Sigmoid colon (tissue), 7 donors: ENCODE results near the gene LPCAT1. TPM values are rescaled to one million over a fixed set of nuclear protein-coding genes. Genes with fewer than 3 reads are reported as not detected.

Experiments used
- DNase-seq: peaks from one replicate; pipeline ENCODE4 v3.0.0-alpha.2; 2019
- H3K27ac ChIP-seq, 4 donors: fragments of 200-600 bp; sonication (generic); one replicate each; pipeline ENCODE4 v1.5.1; 2016 to 2019; ENCODE audit warnings: mild to moderate bottlenecking in 1 of 4
- H3K27me3 ChIP-seq, 3 donors: fragments of 200-600 bp; sonication (generic); one replicate each; pipeline ENCODE4 v1.5.1; 2019; ENCODE audit warnings: mild to moderate bottlenecking in 1 of 3
- H3K36me3 ChIP-seq, 4 donors: fragments of 200-600 bp; sonication (generic); one replicate each; pipeline ENCODE4 v1.5.1; 2016 to 2019
- H3K4me1 ChIP-seq, 4 donors: fragments of 200-600 bp; sonication (generic); one replicate each; pipeline ENCODE4 v1.5.1; 2017 to 2019
- H3K4me3 ChIP-seq, 4 donors: fragments of 200-600 bp; sonication (generic); one replicate each; pipeline ENCODE4 v1.5.1; 2017 to 2019; ENCODE audit warnings: mild to moderate bottlenecking in 2 of 4, moderate library complexity in 1 of 4
- H3K9me3 ChIP-seq, 4 donors: fragments of 200-600 bp in 3 of 4; sonication (generic) in 3 of 4; one replicate each; pipeline versions ENCODE4 v1.5.1 to v1.6.1; 2013 to 2019
- CTCF ChIP-seq, 4 experiments: fragments of 450-650 bp in 3 of 4; fragments of 200-600 bp in 1 of 4; IDR thresholded peaks; one replicate each; pipeline ENCODE4 v1.5.1; 2016 to 2019; ENCODE audit warnings: antibody characterized with exemption in 4 of 4, mild to moderate bottlenecking in 3 of 4, moderate library complexity in 2 of 4
- EP300 ChIP-seq, 4 donors: sonication (generic); formaldehyde crosslinking; IDR thresholded peaks; one replicate each; pipeline ENCODE4 v1.6.1; 2017; ENCODE audit warnings: antibody characterized with exemption in 4 of 4
- POLR2A ChIP-seq, 2 donors: fragments of 450-650 bp; IDR thresholded peaks; one replicate each; pipeline ENCODE4 v1.6.1; 2016; ENCODE audit warnings: antibody characterized with exemption in 2 of 2, mild to moderate bottlenecking in 2 of 2, moderate library complexity in 2 of 2
- POLR2AphosphoS5 ChIP-seq, 4 donors: sonication (generic); formaldehyde crosslinking; IDR thresholded peaks; one replicate each; pipeline ENCODE4 v1.6.1; 2017; ENCODE audit warnings: antibody characterized with exemption in 4 of 4
- WGBS, 2 donors: extraction: QIAGEN DNeasy Blood & Tissue Kit; methylation state at CpG; one replicate each; pipeline ENCODE4 v1.1.7; 2013; 5-methylcytosine and 5-hydroxymethylcytosine counted together
- intact Hi-C: fragments of 100-400 bp; cut with DNase I; formaldehyde crosslinking; loops from one replicate; pipeline ENCODE4 v1.15.1; 2023
- polyA plus RNA-seq, 3 donors: library from polyadenylated mRNA; stranded (reverse); fragments of 200-250 nt; gene quantifications; one replicate each; pipeline ENCODE4 v1.2.3, GENCODE V29; 2013
- total RNA-seq, 4 donors: library from RNA; depleted of rRNA; stranded (reverse); fragments of >200 nt; gene quantifications; one replicate each; pipeline ENCODE4 v1.1.0, GENCODE V29; 2016
- donor health status: healthy with polysubstance abuse.
- donor health status: Bipolar disorder and iron deficiency.
- donor health status: healthy.

Gene LPCAT1
- total and polyA plus RNA-seq, 7 donors: 4.2 to 35.1 (median 22.2) TPM

- peak overlapping the region in 2 of 4 donors; percentile 8 to 22 for H3K4me3 ChIP-seq
- no peak for DNase-seq
- H3K4me1 ChIP-seq: peaks cover 0 to 21% (median 19%) of the 10 kb centered on the region in 4 donors
- WGBS, 2 donors: 7 to 17% methylated on average over 92 of the region's 92 CpGs
- H3K27ac ChIP-seq: no peak overlapping the region
- H3K36me3 ChIP-seq: no peaks in the 10 kb centered on the region
- intact Hi-C loops: no loop called here
- H3K9me3 ChIP-seq: no peaks in the 10 kb centered on the region
- TF ChIP-seq EP300 (IDR thresholded peaks at IDR 0.05) (no peak), POLR2A (IDR thresholded peaks at IDR 0.05) (no peak), POLR2AphosphoS5 (IDR thresholded peaks at IDR 0.05) (no peak), CTCF (IDR thresholded peaks at IDR 0.05) (no peak)
- peaks cover 36 to 69% (median 62%) of the 10 kb centered on the region in 3 donors for H3K27me3 ChIP-seq
Measured at GRCh38 chr5:1445689-1446601, 77.8 kb downstream of the LPCAT1 start.

- WGBS, 2 donors: 2% methylated on average over 52 of the region's 52 CpGs
- intact Hi-C loops: no loop called here
- Histone ChIP-seq H3K4me3 (peak within 1 kb of the TSS in 2 of 4 donors; percentile 8 to 22), H3K4me1 (peaks cover 0 to 21% (median 19%) of the 10 kb centered on the region in 4 donors), H3K27ac (no peak within 1 kb of the TSS), H3K36me3 (no peaks in the 10 kb centered on the region), H3K9me3 (no peaks in the 10 kb centered on the region), H3K27me3 (peaks cover 36 to 74% (median 68%) of the 10 kb centered on the region in 3 donors)
- TF ChIP-seq POLR2AphosphoS5 (IDR thresholded peaks at IDR 0.05): no peak
- no peak for TF ChIP-seq POLR2A (IDR thresholded peaks at IDR 0.05)
- TF ChIP-seq CTCF (IDR thresholded peaks at IDR 0.05): no peak
- TF ChIP-seq EP300 (IDR thresholded peaks at IDR 0.05): no peak
- no peak for DNase-seq
Measured at GRCh38 chr5:1445313-1445688, 78.5 kb downstream of the LPCAT1 start, which contains the start of gene SLC6A3. Gene SLC6A3, minus strand, starts transcription at chr5:1445440. Its CDS starts 2,243 bp downstream, at chr5:1443197.

- no peak overlapping the region for H3K27ac ChIP-seq
- H3K4me3 ChIP-seq: peak overlapping the region in 2 of 4 donors; percentile 8 to 22
- H3K36me3 ChIP-seq: no peaks in the 10 kb centered on the region
- 8 to 11% methylated on average over 68 of the region's 68 CpGs for WGBS, 2 donors
- H3K27me3 ChIP-seq: peaks cover 36 to 81% (median 70%) of the 10 kb centered on the region in 3 donors
- intact Hi-C loops: no loop called here
- H3K9me3 ChIP-seq: no peaks in the 10 kb centered on the region
- peaks cover 0 to 21% (median 19%) of the 10 kb centered on the region in 4 donors for H3K4me1 ChIP-seq
- DNase-seq: no peak
- no peak for TF ChIP-seq CTCF (IDR thresholded peaks at IDR 0.05)
- TF ChIP-seq EP300 (IDR thresholded peaks at IDR 0.05): no peak
- no peak for TF ChIP-seq POLR2AphosphoS5 (IDR thresholded peaks at IDR 0.05)
- TF ChIP-seq POLR2A (IDR thresholded peaks at IDR 0.05): no peak
Measured at GRCh38 chr5:1444361-1445189, 79.2 kb downstream of the LPCAT1 start.

GRCh38 chr5:1443991-1444360 lies 79.8 kb downstream of the LPCAT1 start:
- Histone ChIP-seq H3K4me3 (no peak overlapping the region), H3K27me3 (peaks cover 36 to 87% (median 70%) of the 10 kb centered on the region in 3 donors), H3K36me3 (no peaks in the 10 kb centered on the region), H3K9me3 (no peaks in the 10 kb centered on the region), H3K4me1 (peaks cover 0 to 21% (median 19%) of the 10 kb centered on the region in 4 donors), H3K27ac (no peak overlapping the region)
- intact Hi-C loops: no loop called here
- 40 to 53% methylated on average over 15 of the region's 15 CpGs for WGBS, 2 donors
- DNase-seq: no peak
- TF ChIP-seq CTCF (IDR thresholded peaks at IDR 0.05) (no peak), POLR2AphosphoS5 (IDR thresholded peaks at IDR 0.05) (no peak), POLR2A (IDR thresholded peaks at IDR 0.05) (no peak), EP300 (IDR thresholded peaks at IDR 0.05) (no peak)
